ENCODE measurements around the gene KRTAP5-11. TPM values are rescaled to one million over a fixed set of nuclear protein-coding genes. Genes with fewer than 3 reads are reported as not detected.
"Not testable (repeated sequence)": the region's sequence is repeated elsewhere in the genome, so short reads cannot be mapped to it uniquely, and the experiment has no call there.

The KRTAP5-11 gene
- polyA plus RNA-seq, 3 donors from 2014 or later = not detected

GRCh38 chr11:71603221-71603620, 20.5 kb upstream of the KRTAP5-11 start:
- not testable (repeated sequence) for H3K4me3 Mint-ChIP-seq; H3K27me3 Mint-ChIP-seq (ENCODE audit: low read depth in 3 of 3); H3K4me1 Mint-ChIP-seq; H3K27ac Mint-ChIP-seq; H3K36me3 Mint-ChIP-seq; H3K9me3 Mint-ChIP-seq; DNase-seq

DNA sequence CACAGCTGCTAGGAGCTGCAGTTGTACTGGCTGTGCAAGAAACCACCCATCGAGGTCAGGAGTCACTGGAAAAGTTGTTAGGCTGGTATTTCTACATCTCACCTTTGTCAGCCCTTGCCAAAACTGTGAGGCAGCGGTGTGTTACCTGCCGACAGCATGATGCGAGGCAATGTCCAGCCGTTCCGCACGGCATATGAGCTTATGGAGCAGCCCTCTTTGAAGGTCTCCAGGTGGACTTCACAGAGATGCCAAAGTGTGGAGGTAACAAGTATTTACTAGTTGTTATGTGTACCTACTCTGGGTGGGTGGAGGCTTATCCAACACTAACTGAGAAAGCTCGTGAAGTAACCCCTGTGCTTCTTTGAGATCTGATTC, 6.9 kb upstream of the KRTAP5-11 start:
- not testable (repeated sequence) for H3K27me3 Mint-ChIP-seq (ENCODE audit: low read depth in 3 of 3); H3K27ac Mint-ChIP-seq; DNase-seq; H3K4me1 Mint-ChIP-seq; H3K4me3 Mint-ChIP-seq; H3K36me3 Mint-ChIP-seq; H3K9me3 Mint-ChIP-seq

DNA sequence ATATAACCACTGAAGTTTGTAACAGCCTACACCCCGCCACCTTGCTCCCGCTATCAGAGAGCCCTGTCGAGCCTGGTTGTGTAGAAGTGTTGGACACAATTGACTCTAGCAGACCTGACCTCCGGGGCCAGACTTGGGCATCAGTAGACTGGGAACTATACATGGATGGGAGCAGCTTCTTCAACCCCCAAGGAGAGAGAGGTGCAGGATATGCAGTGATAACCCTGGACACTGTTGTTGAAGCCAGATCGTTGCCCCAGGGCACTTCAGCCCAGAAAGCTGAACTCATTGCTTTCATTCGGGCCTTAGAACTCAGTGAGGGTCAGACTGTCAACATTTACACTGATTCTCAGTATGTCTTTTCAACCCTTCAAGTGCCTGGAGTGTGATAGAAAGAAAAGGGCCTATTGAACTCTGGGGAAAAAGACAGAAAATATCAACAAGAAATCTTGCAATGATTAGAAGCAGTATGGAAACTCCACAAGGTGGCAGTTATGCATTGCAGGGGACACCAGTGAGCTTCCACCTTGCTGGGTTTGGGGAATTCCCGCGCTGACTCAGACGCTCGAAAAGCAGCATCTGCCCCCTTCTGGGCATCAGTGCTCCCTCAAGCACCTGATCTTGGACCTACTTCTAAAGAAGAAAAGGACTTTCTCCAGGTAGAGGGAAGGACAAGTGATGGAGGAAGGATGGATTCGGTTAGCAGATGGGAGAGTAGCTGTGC, 6.3 kb upstream of the KRTAP5-11 start:
- not testable (repeated sequence) for H3K27me3 Mint-ChIP-seq (ENCODE audit: low read depth in 3 of 3); H3K4me3 Mint-ChIP-seq

GRCh38 chr11:71588314-71588713, 5.6 kb upstream of the KRTAP5-11 start:
- not testable (repeated sequence) for H3K36me3 Mint-ChIP-seq; H3K9me3 Mint-ChIP-seq; H3K4me1 Mint-ChIP-seq; DNase-seq; H3K4me3 Mint-ChIP-seq; H3K27me3 Mint-ChIP-seq (ENCODE audit: low read depth in 3 of 3); H3K27ac Mint-ChIP-seq

More for the DNA sequence above, 6.3 kb upstream of the KRTAP5-11 start:
- not testable (repeated sequence) for DNase-seq, H3K9me3 Mint-ChIP-seq, H3K36me3 Mint-ChIP-seq, H3K27ac Mint-ChIP-seq, H3K4me1 Mint-ChIP-seq

- not testable (repeated sequence) for H3K4me3 Mint-ChIP-seq; H3K9me3 Mint-ChIP-seq; H3K36me3 Mint-ChIP-seq; H3K4me1 Mint-ChIP-seq; H3K27me3 Mint-ChIP-seq (ENCODE audit: low read depth in 3 of 3); H3K27ac Mint-ChIP-seq; DNase-seq
These were observed 3.0 kb upstream of the KRTAP5-11 start for GRCh38 chr11:71585673-71586072.

DNA sequence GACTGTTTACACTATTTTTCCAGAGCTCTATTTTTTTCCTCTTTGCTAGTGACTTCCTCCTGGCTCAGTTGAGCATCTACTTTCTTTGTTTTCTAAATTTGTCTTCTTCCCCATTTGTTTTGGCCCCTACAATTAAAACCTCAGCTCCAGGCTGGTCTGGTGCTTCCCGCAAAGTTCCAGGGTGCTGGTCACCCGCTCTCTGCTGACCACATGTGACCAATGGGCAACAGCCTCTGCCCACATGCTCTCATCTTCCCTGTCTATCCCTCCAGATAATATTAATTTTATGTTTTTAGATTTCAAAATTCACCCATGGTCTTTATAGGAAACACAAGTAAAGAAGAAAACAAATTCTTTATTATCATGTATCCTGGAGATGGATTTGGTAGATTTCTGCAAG, 294 bp upstream of the KRTAP5-11 start:
- H3K4me1 Mint-ChIP-seq; H3K4me3 Mint-ChIP-seq; DNase-seq; H3K9me3 Mint-ChIP-seq; H3K36me3 Mint-ChIP-seq; H3K27ac Mint-ChIP-seq; H3K27me3 Mint-ChIP-seq (ENCODE audit: low read depth in 3 of 3): not testable (repeated sequence)

GRCh38 chr11:71581826-71582225, 849 bp downstream of the KRTAP5-11 start:
- H3K4me3 Mint-ChIP-seq = no peak overlapping the region
- no peak overlapping the region for H3K27ac Mint-ChIP-seq
- H3K9me3 Mint-ChIP-seq = no peaks in the 10 kb centered on the region
- no peaks in the 10 kb centered on the region for H3K36me3 Mint-ChIP-seq
- peaks cover 4 to 9% (median 7%) of the 10 kb centered on the region in 3 donors for H3K27me3 Mint-ChIP-seq (ENCODE audit: low read depth in 3 of 3)
- H3K4me1 Mint-ChIP-seq = peaks cover 4 to 6% of the 10 kb centered on the region in 2 donors
- DNase-seq = no peak

DNA sequence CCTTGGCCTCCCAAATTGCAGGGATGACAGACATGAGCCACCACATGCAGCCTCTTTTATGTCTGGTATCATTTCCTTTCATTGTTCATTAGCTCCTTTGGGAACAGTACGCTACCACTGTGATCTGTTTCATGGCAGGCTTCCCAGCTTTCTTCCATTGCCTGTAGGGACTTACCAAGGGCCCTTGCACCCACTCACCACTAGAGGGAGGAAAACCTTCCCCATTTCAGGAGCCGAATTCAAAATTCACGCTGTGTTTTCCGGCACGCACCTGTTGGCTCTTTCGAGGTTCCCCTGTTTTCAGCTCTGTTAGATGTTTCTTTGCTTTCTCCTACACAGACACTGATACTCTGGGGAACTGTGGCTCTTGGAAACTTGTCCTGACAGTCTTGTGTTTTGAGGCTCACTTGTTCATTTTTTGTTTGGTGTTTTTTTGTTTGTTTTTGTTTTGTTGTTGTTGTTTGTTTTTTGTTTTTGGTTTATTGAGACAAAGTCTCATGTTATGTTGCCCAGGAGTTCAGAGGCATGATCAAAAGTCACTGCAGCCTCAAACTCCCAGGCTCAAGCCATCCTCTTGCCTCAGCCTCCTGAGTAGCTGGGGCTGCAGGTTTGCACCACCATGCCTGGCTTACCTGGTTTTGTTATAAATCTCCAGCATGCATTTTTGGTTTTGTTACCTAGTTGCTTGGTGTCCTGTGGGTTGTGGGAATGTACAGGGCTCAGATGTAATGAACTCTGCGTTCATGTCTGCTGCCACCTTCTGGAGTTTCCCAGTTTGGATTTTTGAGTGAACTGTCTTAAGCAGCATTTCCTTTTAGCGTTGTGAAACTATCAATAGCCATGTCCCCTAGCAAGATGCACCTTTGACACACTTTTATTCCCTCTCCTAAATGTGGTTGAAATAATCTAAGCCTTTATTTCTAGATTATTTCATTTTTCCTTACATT, 2.3 kb downstream of the KRTAP5-11 start:
- peaks cover 4 to 6% of the 10 kb centered on the region in 2 donors for H3K4me1 Mint-ChIP-seq
- H3K36me3 Mint-ChIP-seq = no peaks in the 10 kb centered on the region
- H3K27me3 Mint-ChIP-seq (ENCODE audit: low read depth in 3 of 3) = peaks cover 4 to 9% (median 7%) of the 10 kb centered on the region in 3 donors
- H3K9me3 Mint-ChIP-seq = no peaks in the 10 kb centered on the region
- no peak for DNase-seq
- no peak overlapping the region for H3K27ac Mint-ChIP-seq
- peak overlapping the region in 1 of 5 donors; percentile 21 for H3K4me3 Mint-ChIP-seq

- DNase-seq; H3K9me3 Mint-ChIP-seq; H3K36me3 Mint-ChIP-seq; H3K27ac Mint-ChIP-seq; H3K27me3 Mint-ChIP-seq (ENCODE audit: low read depth in 3 of 3); H3K4me1 Mint-ChIP-seq; H3K4me3 Mint-ChIP-seq: not testable (repeated sequence)
These were observed 3.2 kb downstream of the KRTAP5-11 start for GRCh38 chr11:71579513-71579912.

DNA sequence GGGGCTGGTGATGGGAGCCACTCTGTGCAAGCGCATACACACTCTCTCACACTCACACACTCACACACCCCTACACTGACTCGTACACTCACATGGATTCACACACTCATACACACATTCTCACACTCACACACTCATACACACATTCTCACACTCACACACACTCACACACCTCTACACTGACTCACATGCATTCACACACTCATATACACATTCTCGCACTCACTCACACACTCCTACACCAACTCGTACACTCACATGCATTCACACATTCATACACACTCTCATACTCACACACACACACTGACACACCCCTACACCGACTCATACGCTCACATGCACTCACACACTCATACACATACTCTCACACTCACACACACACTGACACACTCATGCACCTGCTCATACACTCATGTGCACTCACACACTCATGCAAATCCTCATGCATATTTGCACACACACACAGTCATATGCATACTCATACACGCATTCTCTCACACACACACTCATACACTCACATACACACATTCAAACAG, 5.1 kb downstream of the KRTAP5-11 start:
- Mint-ChIP-seq H3K36me3 (no peaks in the 10 kb centered on the region), H3K4me1 (peaks cover 4 to 6% of the 10 kb centered on the region in 2 donors), H3K4me3 (no peak overlapping the region), H3K27ac (no peak overlapping the region), H3K27me3 (ENCODE audit: low read depth in 3 of 3) (peaks cover 1 to 8% (median 6%) of the 10 kb centered on the region in 3 donors), H3K9me3 (no peaks in the 10 kb centered on the region)
- DNase-seq = no peak

- not testable (repeated sequence) for H3K9me3 Mint-ChIP-seq; H3K4me1 Mint-ChIP-seq; H3K36me3 Mint-ChIP-seq; DNase-seq; H3K4me3 Mint-ChIP-seq; H3K27me3 Mint-ChIP-seq (ENCODE audit: low read depth in 3 of 3); H3K27ac Mint-ChIP-seq
These were observed 5.8 kb downstream of the KRTAP5-11 start for GRCh38 chr11:71576688-71577465.

GRCh38 chr11:71575723-71576424, 6.8 kb downstream of the KRTAP5-11 start:
- Mint-ChIP-seq H3K36me3 (no peaks in the 10 kb centered on the region), H3K27me3 (ENCODE audit: low read depth in 3 of 3) (peaks cover 1 to 8% (median 5%) of the 10 kb centered on the region in 3 donors), H3K4me1 (peaks cover 4 to 6% of the 10 kb centered on the region in 2 donors), H3K9me3 (no peaks in the 10 kb centered on the region), H3K27ac (no peak overlapping the region), H3K4me3 (no peak overlapping the region)
- DNase-seq = no peak

- no peaks in the 10 kb centered on the region for H3K4me1 Mint-ChIP-seq
- peaks cover 1 to 5% (median 5%) of the 10 kb centered on the region in 3 donors for H3K27me3 Mint-ChIP-seq (ENCODE audit: low read depth in 3 of 3)
- no peaks in the 10 kb centered on the region for H3K9me3 Mint-ChIP-seq
- DNase-seq = no peak
- no peaks in the 10 kb centered on the region for H3K36me3 Mint-ChIP-seq
- no peak overlapping the region for H3K27ac Mint-ChIP-seq
- no peak overlapping the region for H3K4me3 Mint-ChIP-seq
These were observed 8.3 kb downstream of the KRTAP5-11 start for GRCh38 chr11:71574418-71574817.
